Activated CD8-positive, alpha-beta T cell treated with anti-CD3 and anti-CD28 coated beads, Interleukin-2, amount 10 ng/mL, durations not matched to agents 7 days and 5 days (primary cell): ENCODE results near the gene ZNF320. TPM values are rescaled to one million over a fixed set of nuclear protein-coding genes. Genes with fewer than 3 reads are reported as not detected.
"Not testable (repeated sequence)": the region's sequence is repeated elsewhere in the genome, so short reads cannot be mapped to it uniquely, and the experiment has no call there.

Experiments used
- ATAC-seq: fragments of 150-1000 bp; cut with Tn5 transposase; one replicate; pipeline ENCODE4 v1.10.0; 2021; ENCODE audit warnings: moderate library complexity
- CTCF ChIA-PET: fragments of 350-600 bp; sonication (Branson Sonifier 250); formaldehyde crosslinking; loops from one replicate; lab custom pipeline; 2021; ENCODE audit warnings: antibody characterized with exemption; lab: Charles Lee
- POLR2A ChIA-PET: fragments of 350-600 bp; sonication (Branson Sonifier 250); formaldehyde crosslinking; loops from one replicate; lab custom pipeline; 2021; ENCODE audit warnings: antibody characterized with exemption; lab: Charles Lee
- DNase-seq: peaks from one replicate; pipeline ENCODE4 v3.0.0-alpha.2; 2020
- H3K27ac Mint-ChIP-seq: one replicate; pipeline ENCODE4 v1.8.0; 2021; ENCODE audit warnings: mild to moderate bottlenecking, mixed read lengths
- H3K27me3 Mint-ChIP-seq: one replicate; pipeline ENCODE4 v1.8.0; 2021; ENCODE audit warnings: low read depth, mixed read lengths
- H3K36me3 Mint-ChIP-seq: one replicate; pipeline ENCODE4 v1.8.0; 2021; ENCODE audit warnings: low read depth, mixed read lengths
- H3K4me1 Mint-ChIP-seq: one replicate; pipeline ENCODE4 v1.8.0; 2021; ENCODE audit warnings: low read depth, mixed read lengths
- H3K4me3 Mint-ChIP-seq: one replicate; pipeline ENCODE4 v1.8.0; 2021; ENCODE audit warnings: mild to moderate bottlenecking, mixed read lengths
- H3K9me3 Mint-ChIP-seq: one replicate; pipeline ENCODE4 v1.8.0; 2022; ENCODE audit warnings: mixed read lengths; ENCODE audit not compliant: insufficient read depth
- total RNA-seq, 2 experiments: library from RNA; stranded (reverse); gene quantifications; one replicate each; pipeline ENCODE4 v1.2.3, GENCODE V29; 2021

ZNF320 gene
- total RNA-seq, 2 experiments from 2014 or later: 7.9 to 10.5 TPM

- H3K4me3 Mint-ChIP-seq, ATAC-seq, H3K4me1 Mint-ChIP-seq, H3K27me3 Mint-ChIP-seq, DNase-seq, POLR2A ChIA-PET, H3K27ac Mint-ChIP-seq, CTCF ChIA-PET: not testable (repeated sequence)
- Mint-ChIP-seq H3K9me3 (peaks cover 25% of the 10 kb centered on the region), H3K36me3 (peaks cover 44% of the 10 kb centered on the region)
Observed at GRCh38 chr19:52904052-52904780, 6.8 kb upstream of the ZNF320 start.

- no peak overlapping the region for H3K4me3 Mint-ChIP-seq
- no peak for DNase-seq
- H3K9me3 Mint-ChIP-seq: peaks cover 14% of the 10 kb centered on the region
- ChIA-PET CTCF (interaction anchor here (0.7 kb wide), 1 partner anchor 11 kb away, joined by 3 read pairs; no protein-coding TSS in a partner anchor), POLR2A (no interaction called here)
- peaks cover 36% of the 10 kb centered on the region for H3K36me3 Mint-ChIP-seq
- no peaks in the 10 kb centered on the region for H3K27me3 Mint-ChIP-seq
- H3K4me1 Mint-ChIP-seq: peaks cover 5% of the 10 kb centered on the region
- H3K27ac Mint-ChIP-seq: no peak overlapping the region
- no peak for ATAC-seq
Observed at GRCh38 chr19:52901842-52902241, 4.4 kb upstream of the ZNF320 start.

GRCh38 chr19:52898596-52898995, 1.2 kb upstream of the ZNF320 start:
- CTCF ChIA-PET, H3K4me1 Mint-ChIP-seq, DNase-seq, H3K27me3 Mint-ChIP-seq, H3K27ac Mint-ChIP-seq, ATAC-seq, H3K9me3 Mint-ChIP-seq: not testable (repeated sequence)
- POLR2A ChIA-PET: interaction anchor here (0.9 kb wide), 1 partner anchor 12 kb away, joined by 3 read pairs; no protein-coding TSS in a partner anchor
- peak overlapping the region; percentile 4 for H3K4me3 Mint-ChIP-seq
- peaks cover 28% of the 10 kb centered on the region for H3K36me3 Mint-ChIP-seq

GRCh38 chr19:52898101-52898500, 666 bp upstream of the ZNF320 start:
- no peak overlapping the region for H3K27ac Mint-ChIP-seq
- CTCF ChIA-PET: no interaction called here
- POLR2A ChIA-PET: interaction anchor here (0.9 kb wide), 1 partner anchor 12 kb away, joined by 3 read pairs; no protein-coding TSS in a partner anchor

GRCh38 chr19:52896431-52897137, 851 bp downstream of the ZNF320 start:
- Mint-ChIP-seq H3K4me3 (peak overlapping the region; percentile 90), H3K27me3 (no peaks in the 10 kb centered on the region), H3K27ac (peak overlapping the region; percentile 97), H3K9me3 (peaks cover 6% of the 10 kb centered on the region), H3K4me1 (peaks cover 8% of the 10 kb centered on the region), H3K36me3 (peaks cover 41% of the 10 kb centered on the region)
- POLR2A ChIA-PET: no interaction called here
- ATAC-seq (no peak), DNase-seq (peak; percentile 24)
- CTCF ChIA-PET: interaction anchor here (1.1 kb wide), 1 partner anchor 11 kb away, joined by 3 read pairs; no protein-coding TSS in a partner anchor

More at GRCh38 chr19:52898101-52898500, 666 bp upstream of the ZNF320 start:
- Mint-ChIP-seq H3K4me1 (peaks cover 8% of the 10 kb centered on the region), H3K36me3 (peaks cover 30% of the 10 kb centered on the region), H3K9me3 (peaks cover 6% of the 10 kb centered on the region), H3K27me3 (no peaks in the 10 kb centered on the region), H3K4me3 (no peak overlapping the region)
- ATAC-seq: no peak
- DNase-seq: no peak

- CTCF ChIA-PET: interaction anchor here (0.6 kb wide), 1 partner anchor 10 kb away, joined by 3 read pairs; no protein-coding TSS in a partner anchor
- DNase-seq: no peak
- Mint-ChIP-seq H3K36me3 (peaks cover 73% of the 10 kb centered on the region), H3K27me3 (no peaks in the 10 kb centered on the region), H3K4me1 (no peaks in the 10 kb centered on the region), H3K9me3 (peaks cover 6% of the 10 kb centered on the region), H3K4me3 (no peak overlapping the region), H3K27ac (no peak overlapping the region)
- no peak for ATAC-seq
- POLR2A ChIA-PET: interaction anchor here (1.2 kb wide), 1 partner anchor 31 kb away, joined by 3 read pairs; no protein-coding TSS in a partner anchor
Observed at GRCh38 chr19:52891336-52891735, 6.1 kb downstream of the ZNF320 start.

- H3K4me1 Mint-ChIP-seq: no peaks in the 10 kb centered on the region
- peaks cover 8% of the 10 kb centered on the region for H3K9me3 Mint-ChIP-seq
- CTCF ChIA-PET: no interaction called here
- H3K27ac Mint-ChIP-seq: no peak overlapping the region
- ATAC-seq: no peak
- no peaks in the 10 kb centered on the region for H3K27me3 Mint-ChIP-seq
- no peak overlapping the region for H3K4me3 Mint-ChIP-seq
- no peak for DNase-seq
- H3K36me3 Mint-ChIP-seq: peaks cover 73% of the 10 kb centered on the region
- POLR2A ChIA-PET: no interaction called here
Observed at GRCh38 chr19:52889931-52890330, 7.5 kb downstream of the ZNF320 start.

GRCh38 chr19:52889076-52889475, 8.4 kb downstream of the ZNF320 start:
- ATAC-seq: no peak
- Mint-ChIP-seq H3K27ac (no peak overlapping the region), H3K4me3 (no peak overlapping the region), H3K9me3 (peaks cover 17% of the 10 kb centered on the region), H3K36me3 (peaks cover 74% of the 10 kb centered on the region), H3K4me1 (no peaks in the 10 kb centered on the region), H3K27me3 (no peaks in the 10 kb centered on the region)
- POLR2A ChIA-PET: no interaction called here
- no peak for DNase-seq
- CTCF ChIA-PET: no interaction called here

GRCh38 chr19:52880895-52881389, 16.5 kb downstream of the ZNF320 start:
- peaks cover 54% of the 10 kb centered on the region for H3K9me3 Mint-ChIP-seq

GRCh38 chr19:52872996-52873395, 24.4 kb downstream of the ZNF320 start:
- Mint-ChIP-seq H3K36me3 (peaks cover 11% of the 10 kb centered on the region), H3K9me3 (peaks cover 23% of the 10 kb centered on the region)
- POLR2A ChIA-PET, H3K4me1 Mint-ChIP-seq, H3K27me3 Mint-ChIP-seq, H3K27ac Mint-ChIP-seq, H3K4me3 Mint-ChIP-seq, ATAC-seq, DNase-seq, CTCF ChIA-PET: not testable (repeated sequence)

More at GRCh38 chr19:52880895-52881389, 16.5 kb downstream of the ZNF320 start:
- Mint-ChIP-seq H3K27me3 (no peaks in the 10 kb centered on the region), H3K36me3 (peaks cover 75% of the 10 kb centered on the region), H3K4me3 (no peak overlapping the region), H3K27ac (no peak overlapping the region), H3K4me1 (no peaks in the 10 kb centered on the region)
- DNase-seq (no peak), ATAC-seq (no peak)
- CTCF ChIA-PET: no interaction called here
- POLR2A ChIA-PET: no interaction called here

GRCh38 chr19:52871466-52871865, 26.0 kb downstream of the ZNF320 start:
- Mint-ChIP-seq H3K9me3 (peaks cover 20% of the 10 kb centered on the region), H3K4me3 (no peak overlapping the region), H3K27ac (no peak overlapping the region), H3K36me3 (peaks cover 3% of the 10 kb centered on the region), H3K4me1 (no peaks in the 10 kb centered on the region), H3K27me3 (no peaks in the 10 kb centered on the region)
- ChIA-PET POLR2A (no interaction called here), CTCF (no interaction called here)
- no peak for DNase-seq
- ATAC-seq: no peak

GRCh38 chr19:52868031-52868430, 29.4 kb downstream of the ZNF320 start:
- H3K36me3 Mint-ChIP-seq, H3K27ac Mint-ChIP-seq, DNase-seq, H3K27me3 Mint-ChIP-seq, H3K4me3 Mint-ChIP-seq, ATAC-seq, H3K4me1 Mint-ChIP-seq, POLR2A ChIA-PET, CTCF ChIA-PET: not testable (repeated sequence)
- H3K9me3 Mint-ChIP-seq: peaks cover 14% of the 10 kb centered on the region
